GM10266 (cell line): ENCODE data around the gene RPA3.

Source experiments
- DNase-seq: peaks from one replicate; pipeline ENCODE4 v3.0.0; 2012; ENCODE audit errors: extremely low spot score
- TF ChIP-seq, protein P1 (sequence below): IDR thresholded peaks from 2 replicates; pipeline ENCODE4 v1.5.1; 2012; ENCODE audit warnings: mild to moderate bottlenecking, low read depth; ENCODE audit not compliant: control insufficient read depth, insufficient read depth; ENCODE audit errors: missing control alignments

Gene RPA3

DNA sequence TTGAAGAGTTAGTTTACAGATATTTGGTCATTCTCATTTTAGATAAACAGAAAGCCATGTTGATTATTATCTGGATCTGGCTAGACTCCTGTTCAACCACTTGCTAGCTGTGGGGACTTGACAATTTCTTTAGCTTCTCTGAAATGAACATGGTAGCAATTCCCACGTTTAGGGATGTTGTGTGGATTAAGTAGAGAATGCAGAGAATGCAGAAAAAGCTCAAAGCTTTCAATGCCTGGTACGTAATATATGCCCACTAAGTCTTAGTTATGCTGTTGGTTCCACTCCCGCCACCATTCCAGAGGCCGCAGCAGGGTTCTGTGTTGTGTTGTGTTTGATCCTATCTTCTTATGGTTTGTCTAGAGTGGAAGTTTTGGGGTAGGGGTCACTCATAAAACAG, 39.2 kb upstream of the RPA3 start:
- DNase-seq, result no peak
- TF ChIP-seq, protein P1, sequence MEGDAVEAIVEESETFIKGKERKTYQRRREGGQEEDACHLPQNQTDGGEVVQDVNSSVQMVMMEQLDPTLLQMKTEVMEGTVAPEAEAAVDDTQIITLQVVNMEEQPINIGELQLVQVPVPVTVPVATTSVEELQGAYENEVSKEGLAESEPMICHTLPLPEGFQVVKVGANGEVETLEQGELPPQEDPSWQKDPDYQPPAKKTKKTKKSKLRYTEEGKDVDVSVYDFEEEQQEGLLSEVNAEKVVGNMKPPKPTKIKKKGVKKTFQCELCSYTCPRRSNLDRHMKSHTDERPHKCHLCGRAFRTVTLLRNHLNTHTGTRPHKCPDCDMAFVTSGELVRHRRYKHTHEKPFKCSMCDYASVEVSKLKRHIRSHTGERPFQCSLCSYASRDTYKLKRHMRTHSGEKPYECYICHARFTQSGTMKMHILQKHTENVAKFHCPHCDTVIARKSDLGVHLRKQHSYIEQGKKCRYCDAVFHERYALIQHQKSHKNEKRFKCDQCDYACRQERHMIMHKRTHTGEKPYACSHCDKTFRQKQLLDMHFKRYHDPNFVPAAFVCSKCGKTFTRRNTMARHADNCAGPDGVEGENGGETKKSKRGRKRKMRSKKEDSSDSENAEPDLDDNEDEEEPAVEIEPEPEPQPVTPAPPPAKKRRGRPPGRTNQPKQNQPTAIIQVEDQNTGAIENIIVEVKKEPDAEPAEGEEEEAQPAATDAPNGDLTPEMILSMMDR, result no peak

DNA sequence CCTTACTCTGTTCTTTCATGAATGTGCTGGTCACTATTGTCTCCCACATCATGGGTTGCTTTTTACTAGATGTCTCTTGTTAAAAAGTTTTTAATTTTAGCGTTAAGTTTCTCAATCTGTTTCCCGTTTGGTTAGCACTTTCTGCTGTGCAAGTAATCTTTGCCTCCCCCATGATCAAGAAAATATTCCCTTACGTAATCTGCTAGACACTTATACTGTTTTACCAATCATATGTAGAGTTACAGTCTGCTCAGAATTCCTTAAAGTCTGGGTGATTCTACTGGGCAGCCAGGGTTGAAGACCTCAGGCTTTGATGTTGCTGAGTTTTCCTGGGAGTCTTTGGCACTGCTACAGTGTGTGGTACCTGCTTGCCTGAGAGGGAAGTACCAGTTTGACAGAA, 38.2 kb upstream of the RPA3 start:
- TF ChIP-seq, protein P1, result no peak
- no peak for DNase-seq

DNA sequence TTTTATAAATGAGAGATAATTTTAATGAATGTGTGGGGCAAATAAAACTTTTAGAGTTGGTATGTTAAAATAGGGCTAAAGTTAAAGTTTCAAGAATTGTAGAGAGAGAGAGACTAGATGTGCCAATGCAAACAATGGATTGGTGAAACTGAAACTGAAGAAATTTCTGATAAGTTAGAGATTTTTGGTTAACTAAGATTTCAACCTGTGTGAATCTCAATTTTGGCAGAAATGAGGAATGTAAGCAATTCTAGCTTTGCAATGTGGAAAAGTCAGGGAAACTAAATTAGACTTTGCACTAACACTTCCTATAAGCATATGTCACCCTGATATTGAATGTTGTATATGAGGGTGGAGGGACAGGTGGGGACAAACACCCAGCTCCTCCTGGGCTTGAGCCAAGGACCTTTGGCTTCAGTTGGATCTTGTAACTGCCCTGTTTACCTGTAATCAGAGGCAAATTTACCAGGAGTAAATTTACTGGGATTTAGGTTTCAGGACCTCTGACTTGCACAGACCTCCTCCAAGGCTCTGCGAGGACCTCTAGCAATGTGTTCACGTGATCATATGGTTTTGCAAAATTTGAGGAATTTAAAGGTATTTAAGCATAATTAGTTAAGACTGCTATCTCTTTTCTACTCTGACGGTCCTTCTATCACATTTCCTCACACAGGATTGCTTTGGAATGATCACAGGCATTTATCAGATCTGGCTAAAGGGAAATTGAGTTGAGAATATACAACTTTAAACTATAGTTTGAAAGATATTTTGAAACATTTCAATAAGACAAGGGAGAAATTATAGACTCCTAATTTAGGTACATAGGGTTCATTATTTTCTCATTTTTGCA, 33.1 kb upstream of the RPA3 start:
- TF ChIP-seq, protein P1, result no peak
- no peak for DNase-seq

DNA sequence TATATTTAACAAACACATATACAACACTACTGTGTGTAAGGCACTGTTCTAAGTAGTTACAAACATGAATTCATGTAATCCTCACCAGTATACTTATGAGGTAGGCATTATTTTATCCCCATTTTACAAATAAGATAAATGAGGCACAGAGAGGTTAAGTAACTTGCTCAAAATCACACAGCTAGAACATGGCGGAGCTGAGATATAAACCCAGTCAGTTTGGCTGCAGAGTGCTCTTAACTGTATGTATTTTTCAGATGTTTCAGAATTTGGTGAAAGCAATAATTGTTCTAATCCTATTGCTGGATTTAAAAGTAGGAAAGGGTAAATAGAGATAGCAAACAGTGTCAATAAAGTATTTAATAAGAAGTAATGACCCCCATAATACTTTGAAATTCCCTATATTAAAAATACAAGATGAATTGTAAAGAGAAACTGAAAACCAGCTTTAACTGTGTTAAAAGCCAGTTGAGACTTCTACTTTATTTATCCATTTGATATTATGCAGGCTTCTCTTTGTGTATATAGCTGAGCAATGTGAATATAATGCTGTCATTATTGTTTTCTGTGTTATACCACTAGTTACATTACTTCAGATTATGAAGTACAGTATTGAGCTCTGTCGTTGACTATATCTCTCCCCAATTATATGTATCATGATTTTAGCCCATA, 32.3 kb upstream of the RPA3 start:
- TF ChIP-seq, protein P1, result no peak

DNA sequence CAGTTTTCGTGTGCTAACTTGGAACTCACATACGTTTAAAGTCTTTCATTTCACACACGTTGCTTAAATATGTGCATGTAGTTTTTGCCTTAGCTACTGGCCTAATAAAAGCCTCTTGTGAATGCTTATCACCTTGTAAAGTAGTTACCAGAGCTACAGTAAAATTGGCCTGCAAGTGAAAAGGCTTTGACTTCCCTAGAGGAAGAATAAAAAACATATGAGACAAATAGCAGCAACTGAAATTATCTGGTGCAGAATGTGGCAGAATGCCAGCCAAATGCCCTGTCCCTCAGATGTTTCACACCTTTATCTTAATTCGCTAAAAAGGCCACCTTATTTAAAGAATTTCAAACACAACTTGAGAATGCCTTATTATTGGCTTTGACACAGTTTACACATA, 28.1 kb upstream of the RPA3 start:
- TF ChIP-seq, protein P1, result no peak

More for the DNA sequence above, 32.3 kb upstream of the RPA3 start:
- DNase-seq, result no peak

DNA sequence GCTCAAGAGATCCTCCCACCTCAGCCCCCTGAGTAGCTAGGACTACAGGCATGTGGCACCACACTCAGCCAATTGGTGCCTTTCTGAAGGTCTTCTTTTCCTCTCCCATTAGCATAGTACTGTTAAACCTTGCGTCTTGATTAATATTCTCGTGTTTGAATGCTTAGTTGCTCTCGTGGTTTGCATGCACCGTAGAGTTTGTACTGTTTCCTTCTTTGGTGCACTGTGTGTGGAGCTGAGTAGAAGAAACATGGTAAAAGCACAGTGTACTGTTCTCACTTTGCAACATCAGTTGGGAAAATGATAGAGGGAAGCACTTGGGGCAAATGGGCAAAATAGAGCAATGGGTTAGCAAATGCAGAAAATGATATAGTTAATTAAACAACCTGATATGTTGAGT, 27.6 kb upstream of the RPA3 start:
- DNase-seq, result no peak
- TF ChIP-seq, protein P1, result no peak

More for the DNA sequence above, 28.1 kb upstream of the RPA3 start:
- no peak for DNase-seq

DNA sequence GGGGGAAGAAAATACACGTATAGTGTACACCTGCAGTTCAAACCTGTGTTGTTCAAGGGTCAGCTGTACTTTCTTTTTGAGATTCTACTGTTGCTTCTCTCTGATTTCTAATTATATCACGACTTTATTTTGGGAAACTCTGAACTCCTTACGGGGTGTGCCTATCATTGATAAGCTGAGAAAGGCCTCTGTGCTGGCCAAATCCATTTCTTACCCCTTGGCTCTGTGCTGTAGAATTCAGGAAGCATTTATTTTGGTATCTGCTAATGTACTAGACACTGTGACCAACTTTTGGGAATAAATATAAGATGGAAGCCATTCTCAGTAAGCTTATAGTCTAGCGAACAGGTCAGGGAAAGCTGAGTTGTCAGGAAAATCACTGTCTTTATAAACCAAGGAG, 26.9 kb upstream of the RPA3 start:
- TF ChIP-seq, protein P1, result no peak
- no peak for DNase-seq
